Brain pericyte (primary cell): Measurements from ENCODE around the gene TCERG1L.

Source experiments
- DNase-seq: peaks from one replicate; pipeline ENCODE4 v3.0.0-alpha.2; 2012; ENCODE audit warnings: low read depth, low spot score

Gene TCERG1L

DNA sequence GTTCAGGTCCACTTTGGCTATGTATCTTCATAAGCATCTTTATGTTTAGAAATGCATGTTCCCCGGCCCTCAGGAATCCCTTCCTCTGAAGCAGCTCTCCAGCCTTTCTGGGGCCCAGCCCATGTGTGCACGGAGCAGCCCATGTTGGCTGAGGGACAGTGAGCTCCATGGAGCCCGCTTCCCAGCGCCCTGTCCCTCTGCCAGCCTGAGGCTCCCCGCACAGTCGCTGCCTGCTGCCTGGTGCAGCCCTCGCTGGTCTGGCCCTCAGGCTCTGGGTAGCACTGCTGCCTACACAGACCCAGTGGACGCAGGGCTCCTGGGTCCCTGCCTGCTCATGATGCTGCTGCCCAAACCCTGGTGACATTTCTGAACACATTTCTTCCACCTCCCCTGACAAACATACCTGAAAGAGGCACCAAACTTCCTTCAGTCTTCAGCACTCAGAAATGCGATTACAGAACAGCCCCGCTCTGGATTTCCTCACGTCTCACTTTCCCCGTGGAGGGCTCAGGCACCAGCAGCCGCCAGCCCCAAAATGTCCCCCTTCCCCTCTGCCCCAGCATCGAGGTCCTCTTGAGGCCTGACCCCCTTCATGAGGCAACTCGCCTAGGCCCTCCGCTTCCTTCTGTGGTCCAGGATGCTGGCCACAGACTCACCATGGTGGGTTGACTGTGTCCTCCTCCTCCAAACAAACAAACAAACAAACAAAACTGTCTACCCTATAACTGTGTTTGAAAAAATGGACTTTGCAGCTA, 5.0 kb upstream of the TCERG1L start:
- no peak for DNase-seq

DNA sequence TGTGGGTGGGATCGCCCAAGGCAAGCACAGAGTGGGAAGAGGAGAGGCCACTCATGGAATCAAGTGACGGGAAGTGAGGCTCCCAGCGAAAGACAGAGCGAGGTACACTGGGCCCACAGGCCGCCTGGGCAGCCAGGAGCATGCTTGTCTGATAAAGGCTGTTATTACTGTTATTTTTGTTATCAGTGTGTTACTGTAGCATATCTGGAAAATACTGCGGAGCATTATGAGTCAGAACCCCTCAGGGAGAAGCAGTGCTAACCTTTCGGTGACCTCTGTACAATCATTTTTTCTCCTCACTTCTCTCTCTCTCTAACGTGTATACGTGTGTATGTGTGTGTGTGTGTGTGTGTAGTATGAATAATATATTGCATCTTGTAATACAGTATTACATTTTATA, 3.8 kb upstream of the TCERG1L start:
- DNase-seq: no peak

DNA sequence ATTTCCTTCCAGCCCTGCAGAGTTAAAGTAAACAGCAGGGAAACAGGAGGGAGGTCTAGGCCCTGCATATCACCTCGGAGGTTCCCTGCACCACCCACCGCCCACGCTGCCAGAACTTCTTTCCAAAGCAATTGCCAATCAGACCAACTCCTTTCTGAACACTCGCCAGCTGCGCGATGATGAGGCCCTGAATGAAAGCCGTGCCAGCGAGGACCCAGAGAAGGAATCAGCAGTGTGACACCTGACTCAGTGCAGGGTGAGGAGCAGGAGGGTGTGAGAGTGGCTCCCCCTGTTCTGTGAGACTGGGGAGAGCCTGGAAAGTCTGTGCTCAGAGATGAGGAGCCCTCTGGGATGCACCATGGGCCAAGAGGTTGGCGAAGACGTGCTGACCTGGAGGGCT, 3.3 kb upstream of the TCERG1L start:
- no peak for DNase-seq

DNA sequence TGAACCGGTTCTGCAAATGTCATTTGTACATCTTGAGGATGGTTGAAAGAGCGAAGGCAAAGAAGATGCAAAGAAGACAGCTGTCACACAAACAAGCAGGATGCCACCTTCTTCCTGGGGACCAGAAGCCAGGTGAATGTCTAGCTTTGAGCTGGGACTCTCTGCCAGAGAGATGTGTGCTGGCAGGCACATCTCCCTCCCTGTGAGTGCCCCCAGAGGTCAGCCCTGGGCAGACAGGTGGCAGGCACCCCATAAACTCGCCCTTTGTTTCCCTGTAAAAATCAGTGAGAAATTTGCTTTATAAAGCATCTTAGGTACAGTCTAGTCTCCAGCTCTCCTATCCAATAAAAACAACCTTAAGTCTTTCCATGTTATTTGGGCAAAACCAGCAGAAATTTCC, 2.6 kb upstream of the TCERG1L start:
- DNase-seq: no peak

DNA sequence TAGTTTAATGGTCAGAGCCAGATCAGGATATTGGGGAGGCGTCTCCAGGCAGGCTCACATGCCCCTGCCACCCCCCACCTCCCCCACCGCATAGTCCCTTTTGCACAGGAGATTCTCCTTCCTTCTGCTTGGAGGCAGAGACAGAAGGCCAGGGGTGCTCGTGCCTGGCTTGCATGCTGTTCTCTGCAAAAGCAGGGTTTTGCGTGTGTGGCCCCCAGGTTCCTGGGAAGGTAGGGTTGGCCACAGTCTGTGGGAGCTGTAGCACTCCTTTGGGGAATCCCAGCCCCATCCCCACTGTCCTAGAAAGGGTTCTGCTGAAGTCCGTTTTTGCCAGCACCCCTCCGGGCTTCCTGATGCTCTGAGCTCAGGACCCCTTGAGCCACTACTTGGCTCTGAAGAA, 1.9 kb upstream of the TCERG1L start:
- no peak for DNase-seq

DNA sequence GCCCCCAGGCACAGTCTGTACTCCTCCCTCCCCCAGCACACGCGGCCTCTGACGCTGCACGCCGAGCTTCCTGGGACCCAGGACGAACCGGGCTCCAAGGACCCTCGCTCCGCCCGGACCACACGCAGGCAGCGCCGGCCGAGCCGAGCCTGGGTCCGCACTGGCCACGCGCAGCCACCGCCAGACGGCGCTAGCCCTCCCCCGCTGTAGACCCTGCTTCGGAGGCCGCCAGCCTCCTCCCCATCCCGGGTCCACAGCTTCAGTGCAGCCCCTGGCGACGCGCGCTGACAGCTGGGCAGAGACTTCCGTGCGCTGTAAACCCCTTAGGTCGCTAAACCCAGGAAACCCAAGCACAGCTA, 936 bp upstream of the TCERG1L start:
- no peak for DNase-seq

DNA sequence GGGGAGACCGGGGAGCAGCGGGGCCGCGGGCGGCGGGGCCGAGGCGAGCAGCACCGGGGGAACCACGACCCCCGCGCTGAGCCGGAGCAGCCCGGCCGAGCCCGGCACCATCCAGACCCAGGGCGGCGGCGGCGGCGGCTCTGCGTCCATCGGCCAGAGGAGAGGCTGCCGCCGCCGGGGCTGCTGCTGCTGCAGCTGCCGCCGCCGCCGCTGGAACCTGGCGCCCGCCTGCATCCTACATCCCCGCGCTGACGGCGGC, 190 bp downstream of the TCERG1L start:
- no peak for DNase-seq

DNA sequence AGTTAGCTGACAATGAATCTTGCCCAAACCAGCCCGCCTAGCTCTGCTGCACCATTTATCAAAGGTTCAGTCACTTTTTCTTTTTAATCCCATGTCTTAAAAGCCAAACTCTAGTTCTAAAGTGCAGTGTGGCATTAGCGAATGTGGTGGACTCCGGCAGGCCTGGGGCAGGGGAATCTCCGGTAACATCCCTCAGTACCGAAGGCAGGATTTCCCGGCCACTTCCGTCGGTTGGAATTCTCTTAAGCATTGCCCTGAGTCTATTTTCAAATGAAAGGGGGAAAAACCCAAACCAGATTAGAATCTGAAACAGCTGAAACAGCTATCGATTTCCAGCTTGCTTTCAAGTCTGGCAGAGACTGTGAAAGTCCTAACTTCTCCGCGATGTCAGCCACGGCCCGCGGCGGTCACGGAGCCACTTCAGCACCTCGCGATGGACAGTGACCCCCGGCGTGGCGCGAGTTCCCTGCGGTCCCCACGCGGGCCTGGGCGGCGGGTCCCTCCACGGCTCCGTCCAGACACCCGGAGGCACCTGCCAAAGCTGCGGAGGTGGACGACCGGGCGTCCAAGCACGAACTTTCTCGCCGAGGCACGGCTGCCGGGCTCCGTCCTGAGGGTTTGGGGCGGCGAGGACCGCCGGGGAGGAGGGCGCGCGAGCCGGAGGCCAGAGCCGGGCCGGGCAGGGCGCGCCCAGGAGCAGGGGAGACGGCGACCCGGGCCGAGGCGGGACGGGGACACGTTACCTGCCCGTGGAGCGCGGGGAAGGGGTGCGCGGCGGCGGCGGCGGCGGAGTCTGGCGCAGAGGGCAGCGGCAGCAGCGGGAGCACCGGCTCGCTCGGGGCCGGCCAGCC, 745 bp downstream of the TCERG1L start:
- DNase-seq: no peak

DNA sequence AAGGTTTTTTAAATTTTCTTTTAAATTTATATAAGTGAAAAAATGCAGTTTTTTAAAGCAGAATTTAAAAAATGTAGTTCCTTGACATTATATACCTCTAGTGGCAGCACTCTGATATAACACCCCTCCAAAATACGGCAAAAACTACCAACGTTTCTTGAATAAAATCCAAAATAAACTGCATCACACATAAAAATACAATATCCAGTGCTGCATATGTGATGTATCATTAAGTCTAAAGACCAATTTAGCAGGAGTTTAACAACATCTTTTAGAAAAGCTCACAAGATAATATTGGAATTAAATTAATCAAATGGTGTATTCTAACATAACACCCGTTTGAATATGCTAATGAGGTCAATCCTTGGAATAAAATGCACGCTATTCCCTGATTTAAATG, 1.4 kb downstream of the TCERG1L start:
- no peak for DNase-seq

DNA sequence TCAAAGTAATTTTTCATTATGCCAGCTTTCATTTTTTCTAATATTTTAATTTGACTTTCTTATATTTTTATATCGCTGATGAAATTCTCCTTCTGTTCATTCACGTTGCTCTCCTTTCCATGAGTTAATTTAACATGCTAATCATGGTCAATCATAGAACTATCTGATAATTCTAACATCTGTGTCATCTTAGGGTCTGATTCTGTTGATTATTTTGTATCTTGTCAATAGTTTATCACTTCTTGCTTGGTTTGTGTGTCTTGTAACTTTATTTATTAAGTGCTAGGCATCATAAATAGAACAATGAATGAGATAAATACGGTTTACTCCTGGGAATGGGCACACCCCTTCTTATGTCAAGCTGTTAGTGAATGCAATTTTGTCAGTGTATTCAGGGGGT, 11.0 kb downstream of the TCERG1L start:
- no peak for DNase-seq

DNA sequence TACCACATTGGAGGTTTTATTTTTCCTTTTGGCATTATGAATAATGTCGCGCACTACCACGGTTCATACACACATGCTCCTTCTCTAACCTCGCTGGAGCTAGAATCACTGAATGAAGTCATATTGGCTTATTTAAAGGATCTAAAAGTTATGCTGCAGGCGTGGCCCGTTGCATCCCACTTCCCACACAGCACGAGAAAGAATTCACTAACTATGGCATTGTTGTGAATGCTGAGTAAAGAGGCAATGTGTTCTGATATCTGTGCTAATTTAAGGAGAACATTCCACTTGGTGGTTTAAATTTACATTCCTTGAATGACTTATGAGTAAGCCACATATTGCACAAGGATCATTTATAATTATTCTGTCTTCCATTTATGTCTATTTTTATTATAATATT, 20.7 kb downstream of the TCERG1L start:
- no peak for DNase-seq

DNA sequence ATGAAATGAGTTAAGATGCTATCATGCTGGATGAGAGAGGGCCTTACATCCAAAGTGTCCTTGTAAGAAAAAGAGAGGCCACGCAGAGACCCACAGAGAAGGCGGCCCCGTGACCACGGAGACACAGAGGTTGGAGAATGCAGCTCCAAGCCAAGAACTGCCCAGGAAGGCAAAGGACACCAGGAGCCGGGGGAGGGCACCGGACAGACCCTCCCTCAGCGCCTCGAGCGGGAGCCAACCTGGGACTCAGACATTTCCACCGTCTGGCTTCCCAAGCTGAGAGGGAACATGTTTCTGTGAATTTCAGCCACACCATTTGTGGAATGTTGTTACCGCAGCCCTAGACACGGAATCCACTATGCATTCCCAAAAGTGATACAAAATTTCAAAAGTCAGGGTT, 22.9 kb downstream of the TCERG1L start:
- no peak for DNase-seq

DNA sequence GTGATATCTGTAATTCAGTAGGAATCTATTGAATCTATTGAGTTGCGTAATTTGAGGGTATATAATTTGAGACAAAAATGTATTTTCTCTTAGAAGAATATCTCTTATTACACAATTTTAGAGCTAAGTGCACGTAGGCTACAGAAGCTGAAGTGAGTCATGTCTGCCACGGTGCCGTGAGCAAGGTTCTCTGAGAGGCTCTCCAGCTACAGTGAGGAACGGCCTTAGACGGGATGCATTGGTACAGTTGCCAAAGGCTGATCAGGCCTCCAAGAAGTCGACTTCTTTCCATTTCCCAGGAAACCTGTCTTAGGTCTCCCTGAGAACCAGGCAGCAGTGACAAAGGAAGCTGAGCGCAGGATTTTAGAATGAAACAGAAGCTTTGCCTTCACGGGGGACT, 28.6 kb downstream of the TCERG1L start:
- DNase-seq: no peak

DNA sequence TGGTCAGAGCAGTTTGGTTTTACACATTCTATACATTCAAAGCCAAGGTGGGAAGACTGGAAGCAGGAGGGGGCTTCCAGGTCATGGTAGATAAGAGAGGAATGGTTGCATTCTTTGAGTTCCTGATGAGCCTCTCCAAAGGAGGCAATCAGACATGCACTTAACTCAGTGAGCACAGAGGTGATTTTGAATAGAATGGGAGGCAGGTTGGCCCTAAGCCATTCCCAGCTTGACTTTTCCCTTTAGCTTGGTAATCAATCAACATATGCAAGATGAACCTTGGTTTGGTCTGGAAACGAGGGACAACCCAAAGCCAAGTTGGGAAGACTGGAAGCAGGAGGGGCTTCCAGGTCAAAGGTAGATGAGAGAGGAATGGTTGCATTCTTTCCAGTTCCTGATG, 31.4 kb downstream of the TCERG1L start:
- no peak for DNase-seq

DNA sequence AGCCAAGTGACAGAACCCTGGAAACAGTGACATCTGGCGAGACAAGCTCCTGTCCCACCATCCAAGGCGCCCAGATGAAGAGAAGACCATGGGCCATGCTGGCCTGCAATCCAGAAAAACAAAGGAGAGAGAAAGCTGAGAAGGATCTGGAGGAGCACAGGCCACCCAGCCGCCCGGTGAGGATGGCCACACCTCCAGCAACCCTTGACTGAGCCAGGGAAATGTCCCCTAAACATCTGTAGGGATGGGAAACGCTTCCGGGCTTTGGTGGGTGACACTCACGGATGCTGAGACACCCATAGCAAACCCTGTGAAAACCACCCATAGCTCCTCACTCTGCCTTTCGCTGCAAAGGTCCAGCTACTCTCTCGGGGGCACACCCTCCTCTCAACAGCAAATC, 32.0 kb downstream of the TCERG1L start:
- no peak for DNase-seq

DNA sequence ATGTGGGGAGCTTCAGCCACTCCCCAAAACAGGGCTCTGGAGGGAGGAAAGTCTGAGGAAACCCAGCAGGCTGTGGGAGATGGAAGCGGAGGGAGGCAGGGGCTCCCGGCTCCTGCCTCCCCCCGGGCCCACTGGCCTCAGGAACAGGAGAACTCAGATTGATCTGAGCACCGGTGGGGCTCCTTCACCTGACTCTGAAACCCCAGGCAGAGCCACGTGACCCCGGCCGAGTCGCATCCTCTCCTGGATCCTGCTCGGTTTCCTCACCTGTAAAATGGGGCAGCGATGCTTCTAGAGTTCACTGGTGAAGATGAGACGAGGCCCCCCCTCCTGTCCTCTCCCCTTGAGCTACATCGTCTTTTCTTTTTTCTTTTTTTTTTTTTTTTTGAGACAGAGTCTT, 33.6 kb downstream of the TCERG1L start:
- no peak for DNase-seq

DNA sequence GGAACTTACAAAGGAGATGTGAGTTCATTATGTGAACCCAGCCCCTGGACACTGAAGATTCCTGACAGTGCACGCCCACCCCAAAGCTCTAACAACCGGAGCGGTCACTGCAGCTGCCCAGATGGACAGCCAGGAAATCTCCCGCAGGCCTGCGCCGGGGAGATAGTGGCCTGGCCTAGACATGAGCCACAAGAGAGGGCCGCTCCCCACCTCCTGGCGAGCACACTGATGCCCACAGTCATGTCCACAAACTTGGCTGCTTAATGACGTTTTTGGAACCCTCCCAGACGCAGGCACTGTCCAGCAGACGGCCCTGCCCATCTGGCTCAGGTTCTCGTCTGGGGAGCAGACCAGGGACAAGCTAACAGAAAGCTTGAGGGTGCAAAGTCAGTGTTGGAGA, 34.2 kb downstream of the TCERG1L start:
- DNase-seq: no peak

DNA sequence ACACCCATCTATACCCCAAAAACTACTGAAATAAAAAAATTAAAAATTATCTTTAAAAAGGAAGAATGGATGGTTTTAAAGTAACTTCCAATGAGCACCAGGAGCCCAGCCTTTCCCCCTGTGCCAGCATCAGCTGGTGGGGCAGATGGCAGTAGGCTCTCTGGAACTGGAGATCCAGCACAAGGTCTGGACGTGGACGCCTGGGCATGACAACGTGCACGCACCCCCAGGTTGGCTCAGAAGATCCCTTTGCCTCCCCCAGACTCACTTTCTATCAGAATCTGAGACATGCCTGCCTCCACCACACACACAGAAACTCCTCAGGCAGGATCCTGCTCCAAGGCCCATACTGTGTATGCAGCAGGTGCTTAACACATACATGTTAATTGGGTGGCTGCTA, 35.8 kb downstream of the TCERG1L start:
- no peak for DNase-seq

DNA sequence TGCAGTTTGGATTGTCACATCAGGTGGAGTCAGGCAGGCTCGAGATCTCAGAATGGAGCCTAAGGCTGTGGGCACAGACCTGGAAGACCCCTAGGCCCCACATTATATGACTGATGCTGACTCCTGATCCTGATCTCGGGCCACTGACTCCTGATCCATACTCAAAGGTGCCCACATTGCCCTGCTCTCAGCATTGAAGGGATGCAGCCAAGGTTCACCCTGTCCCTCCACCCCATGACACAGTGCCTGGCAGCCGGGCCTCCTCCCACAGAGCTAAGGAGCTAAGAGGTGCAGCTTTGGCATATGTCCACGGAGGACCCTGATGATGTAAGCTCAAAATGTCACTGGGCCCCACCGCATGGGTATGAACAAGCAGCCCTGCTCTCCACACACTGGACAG, 36.6 kb downstream of the TCERG1L start:
- no peak for DNase-seq

DNA sequence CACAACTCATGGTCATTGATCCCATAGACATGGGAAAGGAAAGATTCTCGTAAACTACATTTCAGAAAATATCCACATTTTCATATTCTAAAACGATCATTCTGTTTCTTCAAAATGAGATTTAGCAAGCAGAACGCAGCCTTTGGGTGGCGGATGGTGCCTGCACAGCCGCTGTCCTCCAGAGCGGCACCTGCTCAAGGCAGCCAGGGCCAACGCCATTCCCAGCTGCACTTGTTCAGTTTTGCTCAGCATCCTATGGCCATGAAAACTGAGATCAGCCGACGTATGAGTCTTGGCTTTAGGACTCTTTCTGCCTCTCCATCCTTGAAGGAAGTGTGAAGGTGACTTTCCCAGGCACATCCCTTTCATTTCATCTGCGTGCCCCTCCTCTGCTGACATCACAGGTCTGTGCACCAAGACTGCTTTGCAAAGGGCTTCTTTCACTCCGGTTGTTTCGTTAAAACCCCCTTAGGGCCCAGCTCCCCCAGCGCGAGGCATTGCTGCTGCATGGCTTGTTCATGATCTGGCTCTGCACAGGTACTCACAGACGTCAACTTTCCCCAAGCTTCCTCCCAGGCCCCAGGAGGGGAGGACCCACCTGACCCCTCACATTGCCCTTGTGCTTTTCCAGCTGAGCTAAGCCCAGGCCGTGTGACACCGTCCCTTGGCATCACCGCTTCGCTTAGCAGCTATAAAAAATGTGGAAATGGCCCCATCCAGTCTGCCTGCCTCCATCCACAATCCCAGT, 37.2 kb downstream of the TCERG1L start:
- DNase-seq: no peak

DNA sequence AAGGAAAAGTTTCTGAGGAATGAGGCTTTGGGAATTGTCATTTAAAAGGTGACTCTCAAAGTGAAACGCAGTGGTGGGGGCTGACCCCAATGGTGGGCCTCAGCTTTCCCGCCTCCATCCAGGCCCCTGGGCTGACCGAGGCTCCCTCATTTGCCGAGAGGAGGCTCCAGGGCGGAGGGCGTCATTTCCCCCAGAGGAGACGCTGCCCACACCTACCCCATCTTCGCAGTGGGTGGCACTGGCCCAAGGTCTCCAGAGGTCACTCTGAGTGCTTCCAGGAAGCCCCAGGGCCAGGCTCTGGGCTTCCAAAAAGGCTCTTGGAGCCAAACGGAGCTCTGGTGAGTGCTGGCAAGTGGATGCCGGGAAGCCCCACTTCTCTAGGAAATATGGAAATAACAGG, 38.0 kb downstream of the TCERG1L start:
- no peak for DNase-seq

DNA sequence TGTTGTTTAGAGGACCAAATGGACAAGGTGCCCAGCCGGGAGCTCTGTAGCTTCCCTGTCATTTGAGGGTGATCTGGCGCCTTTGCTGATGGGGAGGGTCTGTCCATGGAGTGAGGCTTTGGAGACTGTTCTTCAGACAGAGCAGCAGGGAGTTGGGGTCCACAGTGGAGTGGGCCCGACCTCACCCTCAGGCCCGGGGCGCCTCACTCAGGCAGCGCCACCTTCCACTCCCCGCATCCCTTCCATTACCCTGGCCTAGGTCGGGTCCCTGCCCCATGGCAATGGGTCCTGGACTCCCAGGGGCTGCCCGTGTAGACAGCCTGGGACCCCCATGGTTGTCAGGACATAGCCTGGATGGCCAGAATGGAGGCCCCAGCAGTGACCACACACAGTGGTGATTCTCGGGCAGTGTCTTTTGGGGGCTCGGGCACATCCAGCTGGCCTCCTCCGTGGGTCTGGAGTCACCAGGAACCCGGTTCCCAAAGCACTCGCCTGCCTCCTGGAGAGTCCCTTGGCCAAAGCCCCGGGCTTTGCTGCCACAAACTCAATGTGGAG, 38.5 kb downstream of the TCERG1L start:
- DNase-seq: no peak

DNA sequence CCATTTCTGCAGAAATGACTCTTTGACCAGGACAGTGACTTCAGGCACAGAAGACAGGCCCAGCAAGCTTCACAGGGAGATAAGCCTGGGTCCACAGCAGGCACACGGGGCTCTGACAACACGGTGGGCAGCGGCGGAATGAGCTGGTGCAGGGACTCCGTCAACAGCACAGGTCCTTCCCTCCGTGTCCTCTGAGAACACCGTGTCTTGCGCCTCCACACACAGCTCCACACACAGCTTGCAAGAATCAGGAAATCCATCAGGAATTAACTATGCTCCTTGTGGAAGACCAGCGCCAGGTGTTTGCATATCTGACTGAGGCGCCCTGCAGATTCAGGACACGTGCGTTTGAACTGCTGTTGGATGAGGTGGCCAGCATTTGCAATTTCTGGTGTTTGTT, 39.6 kb downstream of the TCERG1L start:
- DNase-seq: no peak
